ENCODE measurements around the gene STK32C. TPM values are rescaled to one million over a fixed set of nuclear protein-coding genes. Genes with fewer than 3 reads are reported as not detected.

Gene STK32C
- total RNA-seq, 4 donors from 2014 or later: 1.3 to 5.6 (median 4.7) TPM

DNA sequence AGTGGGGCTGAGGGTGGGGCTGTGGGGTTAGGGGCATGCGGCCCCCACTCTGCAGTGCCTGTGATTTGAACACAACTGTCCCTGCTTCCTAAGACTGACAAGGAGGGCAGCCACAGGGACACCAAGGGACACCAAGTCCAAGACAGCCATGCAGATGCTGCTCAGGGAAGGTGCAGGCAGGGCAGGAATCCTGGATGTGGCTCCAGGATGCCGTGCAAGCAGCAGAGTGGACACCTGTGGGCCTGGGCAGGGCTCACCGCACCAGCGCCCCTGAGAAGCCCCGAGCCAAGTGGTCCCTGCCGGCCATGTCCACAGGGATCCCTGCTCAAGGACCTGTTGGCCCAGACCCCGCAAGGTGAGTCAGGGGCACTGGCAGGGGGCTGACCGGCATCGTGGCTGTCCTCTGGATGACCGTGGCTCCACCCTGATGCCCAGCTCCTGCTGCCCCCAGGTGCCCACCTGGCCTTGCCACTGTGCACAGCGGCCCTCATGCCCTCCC lies 58.5 kb downstream of the STK32C start:
- no peak overlapping the region for H3K27ac ChIP-seq
- H3K4me3 ChIP-seq: no peak overlapping the region
- peaks cover 6% of the 10 kb centered on the region for H3K4me1 ChIP-seq
- H3K36me3 ChIP-seq: no peaks in the 10 kb centered on the region
- H3K9me3 ChIP-seq: no peaks in the 10 kb centered on the region
- TF ChIP-seq, protein P1, sequence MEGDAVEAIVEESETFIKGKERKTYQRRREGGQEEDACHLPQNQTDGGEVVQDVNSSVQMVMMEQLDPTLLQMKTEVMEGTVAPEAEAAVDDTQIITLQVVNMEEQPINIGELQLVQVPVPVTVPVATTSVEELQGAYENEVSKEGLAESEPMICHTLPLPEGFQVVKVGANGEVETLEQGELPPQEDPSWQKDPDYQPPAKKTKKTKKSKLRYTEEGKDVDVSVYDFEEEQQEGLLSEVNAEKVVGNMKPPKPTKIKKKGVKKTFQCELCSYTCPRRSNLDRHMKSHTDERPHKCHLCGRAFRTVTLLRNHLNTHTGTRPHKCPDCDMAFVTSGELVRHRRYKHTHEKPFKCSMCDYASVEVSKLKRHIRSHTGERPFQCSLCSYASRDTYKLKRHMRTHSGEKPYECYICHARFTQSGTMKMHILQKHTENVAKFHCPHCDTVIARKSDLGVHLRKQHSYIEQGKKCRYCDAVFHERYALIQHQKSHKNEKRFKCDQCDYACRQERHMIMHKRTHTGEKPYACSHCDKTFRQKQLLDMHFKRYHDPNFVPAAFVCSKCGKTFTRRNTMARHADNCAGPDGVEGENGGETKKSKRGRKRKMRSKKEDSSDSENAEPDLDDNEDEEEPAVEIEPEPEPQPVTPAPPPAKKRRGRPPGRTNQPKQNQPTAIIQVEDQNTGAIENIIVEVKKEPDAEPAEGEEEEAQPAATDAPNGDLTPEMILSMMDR (IDR thresholded peaks at IDR 0.05): no peak
- no peak for TF ChIP-seq POLR2AphosphoS5 (IDR thresholded peaks at IDR 0.05)
- no peak for TF ChIP-seq EP300 (IDR thresholded peaks at IDR 0.05)
- TF ChIP-seq POLR2A (IDR thresholded peaks at IDR 0.05): no peak
- 80% methylated on average over 1 of the region's 11 CpGs for WGBS
- no peaks in the 10 kb centered on the region for H3K27me3 ChIP-seq
- no peak for DNase-seq (ENCODE audit: low spot score in 2 of 2)

DNA sequence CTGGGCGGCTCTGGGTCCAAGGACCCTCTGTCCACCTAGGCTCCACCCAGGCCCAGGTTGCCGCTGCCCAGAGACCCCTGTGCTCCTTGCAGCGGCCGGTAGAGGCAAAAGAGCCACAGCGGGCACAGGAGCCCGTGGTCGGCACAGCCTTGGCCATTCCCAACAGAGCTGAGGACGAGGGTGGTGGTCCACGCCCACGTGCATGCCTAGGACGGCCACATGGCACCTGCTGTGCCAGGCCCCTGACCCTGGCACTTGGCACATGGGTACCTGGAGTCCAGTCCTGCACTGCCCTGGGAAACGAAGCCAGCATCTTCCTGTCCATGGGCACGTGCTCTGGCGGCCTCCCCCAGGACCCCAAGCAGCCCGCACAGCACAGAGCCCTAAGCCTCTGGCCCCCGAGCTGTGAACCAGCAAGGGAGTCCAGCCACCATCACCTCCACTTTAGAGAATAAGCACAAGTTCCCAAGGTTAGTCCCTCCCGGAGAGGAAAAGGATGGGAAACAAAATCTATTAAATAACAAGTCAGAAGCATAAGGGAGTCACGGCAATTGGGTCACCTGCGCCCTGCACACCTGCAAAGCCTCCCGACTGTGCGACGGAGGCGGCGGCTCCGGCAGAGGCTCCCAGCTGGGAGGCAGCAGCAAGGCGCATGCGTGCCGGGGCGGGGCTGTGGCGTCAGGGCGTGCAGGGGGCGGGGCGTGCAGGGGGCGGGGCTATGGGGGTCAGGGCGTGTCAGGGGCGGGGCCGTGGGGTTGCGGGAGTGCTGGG lies 59.1 kb downstream of the STK32C start:
- no peaks in the 10 kb centered on the region for H3K9me3 ChIP-seq
- H3K27ac ChIP-seq: no peak overlapping the region
- WGBS: 67% methylated on average over 21 of the region's 38 CpGs
- no peaks in the 10 kb centered on the region for H3K36me3 ChIP-seq
- H3K27me3 ChIP-seq: no peaks in the 10 kb centered on the region
- peaks cover 6% of the 10 kb centered on the region for H3K4me1 ChIP-seq
- H3K4me3 ChIP-seq: peak overlapping the region; percentile 24
- DNase-seq (ENCODE audit: low spot score in 2 of 2): no peak
- no peak for TF ChIP-seq POLR2A (IDR thresholded peaks at IDR 0.05)
- TF ChIP-seq, protein P1 (IDR thresholded peaks at IDR 0.05): no peak
- no peak for TF ChIP-seq EP300 (IDR thresholded peaks at IDR 0.05)
- TF ChIP-seq POLR2AphosphoS5 (IDR thresholded peaks at IDR 0.05): no peak

DNA sequence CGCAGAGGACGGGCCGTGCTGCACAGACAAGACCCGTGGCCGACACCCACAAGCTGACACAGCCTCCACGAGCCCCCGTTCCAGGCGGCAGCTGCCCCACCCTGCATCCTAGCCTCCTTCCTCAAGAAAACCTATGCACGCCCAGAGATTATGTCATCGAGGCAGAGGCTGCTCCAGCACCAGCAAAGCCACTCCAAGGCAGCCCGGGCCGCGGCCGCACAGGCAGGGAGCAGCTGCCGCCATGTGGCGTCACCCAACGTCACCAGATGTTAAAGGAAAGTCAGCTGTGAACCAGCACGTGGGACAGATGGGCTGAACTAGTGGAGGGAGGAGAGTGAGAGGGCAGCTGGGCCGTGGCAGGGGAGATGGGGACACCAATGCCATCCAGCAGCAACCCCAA lies 59.8 kb downstream of the STK32C start:
- no peak for DNase-seq (ENCODE audit: low spot score in 2 of 2)
- H3K4me1 ChIP-seq: peaks cover 6% of the 10 kb centered on the region
- no peak for TF ChIP-seq POLR2A (IDR thresholded peaks at IDR 0.05)
- TF ChIP-seq EP300 (IDR thresholded peaks at IDR 0.05): no peak
- TF ChIP-seq, protein P1 (IDR thresholded peaks at IDR 0.05): no peak
- no peak for TF ChIP-seq POLR2AphosphoS5 (IDR thresholded peaks at IDR 0.05)
- no peaks in the 10 kb centered on the region for H3K36me3 ChIP-seq
- no peak overlapping the region for H3K4me3 ChIP-seq
- no peaks in the 10 kb centered on the region for H3K9me3 ChIP-seq
- no peak overlapping the region for H3K27ac ChIP-seq
- 74% methylated on average over 16 of the region's 19 CpGs for WGBS
- H3K27me3 ChIP-seq: no peaks in the 10 kb centered on the region

DNA sequence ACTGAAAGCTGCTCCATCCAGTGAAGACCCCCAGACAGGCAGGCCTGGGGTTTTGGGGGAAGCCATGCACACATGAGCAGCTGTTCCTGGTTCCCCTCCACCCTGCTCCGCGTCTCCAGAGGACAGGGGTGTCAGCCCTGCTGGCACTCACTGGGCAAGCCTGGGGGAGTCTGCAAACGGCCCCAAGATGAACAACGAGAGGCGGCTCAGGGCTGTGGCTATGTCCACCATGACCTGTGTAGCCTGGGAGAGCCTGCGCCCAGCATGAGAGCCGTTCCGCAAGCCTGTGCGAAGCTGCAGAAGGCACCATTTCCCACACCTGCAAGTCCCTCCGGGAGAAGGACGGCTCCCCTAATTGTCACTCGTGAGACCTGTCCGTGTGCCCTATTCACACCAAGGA lies 61.5 kb downstream of the STK32C start:
- Histone ChIP-seq H3K36me3 (no peaks in the 10 kb centered on the region), H3K9me3 (no peaks in the 10 kb centered on the region), H3K27ac (no peak overlapping the region), H3K27me3 (no peaks in the 10 kb centered on the region), H3K4me1 (peaks cover 6% of the 10 kb centered on the region), H3K4me3 (no peak overlapping the region)
- no peak for TF ChIP-seq POLR2AphosphoS5 (IDR thresholded peaks at IDR 0.05)
- TF ChIP-seq, protein P1 (IDR thresholded peaks at IDR 0.05): no peak
- TF ChIP-seq POLR2A (IDR thresholded peaks at IDR 0.05): no peak
- no peak for TF ChIP-seq EP300 (IDR thresholded peaks at IDR 0.05)
- no peak for DNase-seq (ENCODE audit: low spot score in 2 of 2)
- 89% methylated on average over 7 of the region's 13 CpGs for WGBS

DNA sequence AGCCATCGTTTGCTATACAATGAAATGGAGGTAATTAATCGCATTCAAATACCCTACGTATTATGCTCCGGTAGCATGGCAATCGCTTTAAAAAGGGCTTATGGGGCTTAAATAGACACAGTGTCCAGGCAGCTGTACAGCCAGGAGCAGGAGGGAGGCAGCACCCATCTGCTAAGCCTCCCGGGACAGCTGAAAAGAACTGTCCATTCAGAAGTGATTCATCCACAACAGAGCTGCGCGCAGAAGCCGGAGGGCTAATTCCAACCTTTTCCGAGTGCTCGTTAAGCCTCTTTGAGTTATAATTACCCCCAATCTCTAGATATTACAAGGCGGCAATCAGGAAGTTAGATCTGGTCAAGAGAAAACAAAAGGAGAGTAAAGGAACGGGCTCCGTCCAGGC lies 62.7 kb downstream of the STK32C start:
- Histone ChIP-seq H3K4me1 (peaks cover 6% of the 10 kb centered on the region), H3K36me3 (no peaks in the 10 kb centered on the region), H3K4me3 (no peak overlapping the region), H3K9me3 (no peaks in the 10 kb centered on the region), H3K27me3 (no peaks in the 10 kb centered on the region), H3K27ac (no peak overlapping the region)
- DNase-seq (ENCODE audit: low spot score in 2 of 2): no peak
- TF ChIP-seq, protein P1 (IDR thresholded peaks at IDR 0.05): no peak
- TF ChIP-seq POLR2A (IDR thresholded peaks at IDR 0.05) (no peak), POLR2AphosphoS5 (IDR thresholded peaks at IDR 0.05) (no peak), EP300 (IDR thresholded peaks at IDR 0.05) (no peak)
- WGBS: 92% methylated on average over 14 of the region's 14 CpGs

Measured in suprapubic skin (tissue), 4 donors.